Measurements from ENCODE around the gene YWHAE.
A peak's percentile ranks its signal among the peaks of the same experiment; 100 is the strongest.
"Not testable (repeated sequence)": the region's sequence is repeated elsewhere in the genome, so short reads cannot be mapped to it uniquely, and the experiment has no call there.

YWHAE gene

GRCh38 chr17:1373707-1374237 lies 26.2 kb downstream of the YWHAE start:
- no peak for DNase-seq (ENCODE audit: low read depth)

DNA sequence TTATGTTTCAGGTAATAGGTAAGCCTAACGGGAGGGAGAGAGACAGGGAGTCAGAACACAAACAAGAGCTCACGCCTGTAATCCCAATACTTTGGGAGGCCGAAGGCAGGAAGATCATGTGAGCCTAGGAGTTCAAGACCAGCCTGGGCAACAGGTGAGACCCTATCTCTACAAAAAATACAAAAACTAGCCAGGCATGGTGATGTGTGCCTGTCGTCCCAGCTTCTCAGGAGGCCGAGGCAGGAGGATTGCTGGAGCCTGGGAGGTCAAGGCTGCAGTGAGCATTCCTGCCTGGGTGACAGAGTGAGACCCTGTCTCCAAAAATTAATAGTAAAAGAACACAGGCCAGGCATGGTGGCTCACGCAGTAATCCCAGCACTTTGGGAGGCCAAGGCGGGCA lies 27.4 kb downstream of the YWHAE start:
- DNase-seq (ENCODE audit: low read depth) = no peak

GRCh38 chr17:1371893-1372590 lies 28.0 kb downstream of the YWHAE start:
- DNase-seq (ENCODE audit: low read depth) = no peak

DNA sequence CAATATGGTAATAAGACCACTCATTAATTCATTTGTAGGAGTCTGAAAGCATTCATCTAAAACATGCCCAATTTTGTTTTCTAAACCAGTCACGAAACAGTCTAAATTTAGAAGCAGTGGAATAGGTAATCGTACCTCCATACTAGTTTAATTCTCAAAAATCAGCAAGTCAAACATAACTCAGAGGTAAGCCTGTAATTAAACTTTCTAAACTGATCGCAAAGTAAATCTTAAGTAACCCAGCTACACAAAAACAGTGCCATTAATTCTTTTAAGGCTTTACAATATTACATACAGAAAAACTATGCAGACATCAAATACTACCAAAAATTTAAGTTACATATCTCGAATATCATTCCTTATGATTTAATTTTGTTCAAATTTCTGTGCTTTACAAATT lies 31.4 kb downstream of the YWHAE start:
- DNase-seq (ENCODE audit: low read depth) = no peak

DNA sequence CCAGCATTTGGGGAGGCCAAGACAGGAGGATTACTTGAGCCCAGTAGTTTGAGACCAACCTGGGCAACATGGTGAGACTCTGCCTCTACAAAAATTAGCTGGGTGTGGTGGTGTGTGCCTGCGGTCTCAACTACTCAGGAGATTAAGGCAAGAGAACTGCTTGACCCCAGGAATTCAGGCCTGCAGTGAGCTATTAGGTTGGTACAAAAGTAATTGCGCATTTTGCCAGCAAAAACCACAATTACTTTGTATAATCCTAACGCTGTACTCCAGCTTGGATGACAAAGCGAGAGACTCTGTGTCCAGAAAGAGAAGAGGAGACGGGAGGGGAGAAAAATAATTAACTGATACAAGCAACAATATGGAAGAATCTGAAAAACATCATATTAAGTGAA lies 32.7 kb downstream of the YWHAE start:
- no peak for DNase-seq (ENCODE audit: low read depth)

- no peak for DNase-seq (ENCODE audit: low read depth)
Observed at GRCh38 chr17:1366234-1366633, 33.8 kb downstream of the YWHAE start.

GRCh38 chr17:1365445-1366039 lies 34.5 kb downstream of the YWHAE start:
- DNase-seq (ENCODE audit: low read depth) = peak; percentile 45

GRCh38 chr17:1362964-1363363 lies 37.1 kb downstream of the YWHAE start:
- DNase-seq (ENCODE audit: low read depth) = no peak

- no peak for DNase-seq (ENCODE audit: low read depth)
Observed at GRCh38 chr17:1362065-1362848, 37.8 kb downstream of the YWHAE start.

GRCh38 chr17:1360975-1361374 lies 39.0 kb downstream of the YWHAE start:
- DNase-seq (ENCODE audit: low read depth) = no peak

- DNase-seq (ENCODE audit: low read depth) = not testable (repeated sequence)
Observed at GRCh38 chr17:1360315-1360714, 39.7 kb downstream of the YWHAE start.

DNA sequence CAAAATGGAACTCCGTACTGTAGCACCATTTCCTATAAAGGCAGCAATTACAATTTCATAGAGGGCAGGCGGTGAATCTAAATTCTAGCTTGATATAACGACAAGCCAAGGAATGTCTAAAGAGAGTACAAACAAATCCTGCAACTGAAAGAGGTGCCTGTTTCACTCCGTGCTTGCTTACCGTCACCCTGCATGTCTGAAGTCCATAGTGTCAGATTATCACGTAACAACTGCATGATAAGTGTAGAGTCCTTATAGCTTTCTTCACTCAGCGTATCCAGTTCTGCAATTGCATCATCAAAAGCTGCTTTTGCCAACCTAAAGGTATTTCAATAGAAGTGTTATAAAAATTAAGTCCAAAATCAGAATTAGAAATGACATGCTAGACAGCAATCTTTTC lies 46.0 kb downstream of the YWHAE start:
- DNase-seq (ENCODE audit: low read depth) = no peak

DNA sequence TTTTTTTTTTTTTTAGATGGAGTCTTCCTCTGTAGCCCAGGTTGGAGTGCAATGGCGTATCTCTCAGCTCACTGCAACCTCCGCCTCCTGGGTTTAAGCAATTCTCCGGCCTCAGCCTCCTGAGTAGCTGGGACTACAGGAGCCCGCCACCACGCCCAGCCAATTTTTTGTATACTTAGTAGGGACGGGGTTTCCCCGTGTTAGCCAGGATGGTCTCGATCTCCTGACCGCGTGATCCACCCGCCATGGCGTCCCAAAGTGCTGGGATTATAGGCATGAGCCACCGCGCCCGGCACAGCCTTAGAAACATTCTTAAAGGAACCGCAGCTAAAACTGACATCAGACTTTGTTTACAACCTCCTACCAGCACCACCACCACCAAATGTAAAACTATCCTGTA lies 47.5 kb downstream of the YWHAE start:
- DNase-seq (ENCODE audit: low read depth) = not testable (repeated sequence)

- no peak for DNase-seq (ENCODE audit: low read depth)
Observed at GRCh38 chr17:1351971-1352370, 48.1 kb downstream of the YWHAE start.

DNA sequence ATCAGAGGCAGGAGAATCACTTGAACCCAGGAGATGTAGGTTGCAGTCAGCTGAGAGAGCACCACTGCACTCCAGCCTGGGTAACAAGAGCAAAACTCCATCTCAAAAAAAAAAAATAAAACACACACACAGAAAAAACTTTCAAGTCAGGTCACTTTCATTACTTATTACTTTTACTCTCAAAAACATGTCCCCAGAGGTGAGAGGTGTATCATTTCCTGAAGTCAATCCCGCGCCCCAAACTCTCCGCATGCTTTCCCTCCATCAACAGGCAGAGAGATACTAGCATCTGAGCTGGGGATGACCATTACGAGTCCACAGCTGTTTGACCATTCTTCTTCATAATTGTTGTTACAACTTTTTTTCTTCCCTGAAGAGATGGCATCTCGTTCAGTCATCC lies 48.7 kb downstream of the YWHAE start:
- DNase-seq (ENCODE audit: low read depth) = no peak

DNA sequence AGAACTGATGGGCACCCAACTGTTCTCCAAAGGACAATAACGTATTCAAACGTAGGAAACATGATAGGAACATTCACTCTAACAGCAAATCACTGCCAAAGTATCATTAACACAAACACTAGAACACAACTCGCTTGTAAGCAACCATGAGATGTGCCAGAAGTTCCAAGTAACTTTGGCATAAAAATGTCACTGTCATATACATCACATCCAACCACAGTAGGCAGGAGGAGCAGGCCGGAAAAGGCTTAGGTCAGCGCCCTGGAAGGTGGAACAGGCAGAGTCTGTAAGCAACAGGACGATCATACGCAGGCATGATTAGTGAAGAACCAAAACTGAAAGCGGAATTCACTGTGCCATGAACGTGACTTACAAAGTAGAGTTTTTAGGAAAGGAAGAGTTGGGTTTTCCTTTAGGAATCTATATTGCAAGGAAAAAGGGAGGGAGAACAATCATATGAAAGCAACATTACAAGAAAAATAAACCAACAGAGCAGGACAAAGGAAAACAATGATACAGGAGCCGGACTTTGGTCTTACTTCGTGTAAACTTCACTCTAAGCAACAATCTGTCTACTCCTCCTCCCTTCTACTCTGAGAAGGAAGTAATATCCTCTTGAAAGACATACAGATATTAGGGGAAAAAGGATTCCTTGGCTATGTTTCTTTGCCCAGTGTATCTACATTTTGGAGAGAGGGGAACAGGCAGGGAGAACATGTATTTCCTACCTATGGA lies 52.3 kb downstream of the YWHAE start:
- no peak for DNase-seq (ENCODE audit: low read depth)

GRCh38 chr17:1344521-1344920 lies 55.5 kb downstream of the YWHAE start:
- DNase-seq (ENCODE audit: low read depth) = no peak

DNA sequence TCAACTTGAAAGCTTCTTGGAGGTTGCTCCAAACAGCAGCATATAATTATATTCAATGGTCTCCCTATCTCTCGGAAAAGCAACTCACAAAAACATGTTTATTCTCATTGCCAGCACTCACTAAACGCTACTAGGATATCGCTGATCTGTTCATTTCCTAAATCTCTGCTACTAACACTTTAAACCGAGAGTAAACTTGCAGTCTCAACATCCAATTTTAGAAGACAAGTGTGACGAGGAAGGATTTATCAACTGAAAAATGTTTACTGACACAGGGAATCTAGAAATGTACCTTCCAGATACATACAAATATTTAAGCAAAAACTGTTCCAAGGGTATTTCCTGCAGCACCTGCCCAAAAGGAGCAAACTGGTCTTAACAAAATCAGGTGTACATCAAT lies 56.5 kb downstream of the YWHAE start:
- no peak for DNase-seq (ENCODE audit: low read depth)

DNA sequence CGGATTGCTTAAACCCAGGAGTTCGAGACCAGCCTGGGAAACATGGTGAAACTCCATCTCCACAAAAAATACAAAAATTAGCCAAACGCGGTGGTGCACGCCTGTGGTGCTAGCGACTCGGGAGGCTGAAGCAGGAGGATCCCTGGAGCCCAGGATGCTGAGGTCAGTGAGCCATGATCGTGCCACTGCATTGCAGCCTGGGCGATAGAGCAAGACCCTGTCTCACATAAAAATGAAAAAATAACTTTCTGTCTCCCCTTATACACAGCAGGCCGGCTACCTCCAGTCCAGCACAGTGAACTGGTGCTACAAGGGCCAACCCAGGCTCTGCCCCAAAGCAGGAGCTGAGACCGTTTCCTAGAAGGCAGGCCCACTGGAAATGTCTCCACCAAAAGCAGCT lies 59.7 kb downstream of the YWHAE start:
- DNase-seq (ENCODE audit: low read depth) = no peak

- no peak for DNase-seq (ENCODE audit: low read depth)
Observed at GRCh38 chr17:1331708-1332107, 68.3 kb downstream of the YWHAE start.

DNA sequence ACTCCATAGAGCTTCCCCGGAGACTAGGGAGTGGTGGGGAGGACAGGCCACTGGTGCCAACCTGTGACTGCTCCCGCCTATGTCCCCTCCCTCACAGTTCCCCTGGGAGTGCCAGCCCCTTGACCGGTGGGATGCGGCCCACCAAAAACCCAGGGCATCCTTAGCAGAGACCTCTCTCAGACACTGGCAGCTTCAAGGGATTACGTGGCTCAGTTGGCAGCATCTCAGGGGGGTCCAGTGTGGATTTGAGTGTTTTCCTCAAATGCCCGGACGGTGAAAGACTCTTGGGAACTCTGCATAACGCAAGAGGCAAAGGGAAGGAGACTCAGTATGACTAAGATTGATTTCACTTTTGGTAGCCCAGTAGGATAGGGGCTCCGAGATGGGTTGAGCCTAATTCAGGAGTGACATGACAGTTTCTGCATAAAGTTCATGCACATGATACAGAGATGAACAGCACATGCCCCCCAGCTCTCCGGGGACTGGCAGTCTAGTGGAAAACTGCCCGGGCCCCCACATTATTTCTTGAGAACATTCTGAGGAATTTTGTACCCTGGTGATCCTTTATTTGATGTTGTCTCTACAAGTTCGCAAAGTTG lies 70.2 kb downstream of the YWHAE start:
- DNase-seq (ENCODE audit: low read depth) = no peak

DNA sequence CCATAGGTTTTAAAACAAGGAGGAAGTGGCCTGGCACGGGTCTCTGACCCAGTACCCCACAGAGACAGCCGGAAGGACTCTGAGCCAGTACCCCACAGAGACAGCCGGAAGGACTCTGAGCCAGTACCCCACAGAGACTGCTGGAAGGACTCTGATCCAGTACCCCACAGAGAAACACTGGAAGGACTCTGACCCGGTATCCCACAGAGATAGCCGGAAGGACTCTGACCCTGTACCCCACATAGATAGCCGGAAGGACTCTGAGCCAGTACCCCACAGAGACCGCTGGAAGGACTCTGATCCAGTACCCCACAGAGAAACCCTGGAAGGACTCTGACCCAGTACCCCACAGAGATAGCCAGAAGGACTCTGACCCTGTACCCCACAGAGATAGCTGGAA lies 71.6 kb downstream of the YWHAE start:
- DNase-seq (ENCODE audit: low read depth) = no peak
